HG03159 (cell line): ENCODE data around the gene OXTR.

Experiments used
- ATAC-seq: cut with Tn5 transposase; IDR thresholded peaks from one replicate; pipeline ENCODE4 v1.9.1; 2021; ENCODE audit warnings: mild to moderate bottlenecking, moderate library complexity; ENCODE audit not compliant: unreplicated experiment

OXTR gene

GRCh38 chr3:8767667-8768363, 1.6 kb downstream of the OXTR start:
- ATAC-seq: peak; percentile 54

- no peak for ATAC-seq
Observed at GRCh38 chr3:8767256-8767666, 2.2 kb downstream of the OXTR start.

DNA sequence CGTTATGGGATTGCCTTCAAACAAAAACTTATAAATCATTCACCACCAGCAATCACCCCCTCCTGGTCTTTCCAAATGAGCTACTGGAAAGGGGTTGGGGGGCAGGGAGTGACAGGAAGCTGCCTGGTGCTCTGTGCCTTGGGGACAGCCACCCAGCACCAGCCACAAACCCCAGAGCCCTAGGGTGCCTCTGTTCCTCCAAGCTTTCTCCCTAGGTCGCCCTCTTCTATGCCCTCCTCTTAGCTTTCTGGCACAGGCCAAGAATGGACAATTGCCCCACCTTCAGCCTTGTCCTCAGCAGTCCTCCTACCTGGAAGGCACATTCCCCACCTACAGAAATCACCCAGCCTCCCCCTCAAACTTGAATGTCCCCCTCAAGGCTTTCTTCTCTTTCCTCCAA, 3.3 kb downstream of the OXTR start:
- no peak for ATAC-seq

DNA sequence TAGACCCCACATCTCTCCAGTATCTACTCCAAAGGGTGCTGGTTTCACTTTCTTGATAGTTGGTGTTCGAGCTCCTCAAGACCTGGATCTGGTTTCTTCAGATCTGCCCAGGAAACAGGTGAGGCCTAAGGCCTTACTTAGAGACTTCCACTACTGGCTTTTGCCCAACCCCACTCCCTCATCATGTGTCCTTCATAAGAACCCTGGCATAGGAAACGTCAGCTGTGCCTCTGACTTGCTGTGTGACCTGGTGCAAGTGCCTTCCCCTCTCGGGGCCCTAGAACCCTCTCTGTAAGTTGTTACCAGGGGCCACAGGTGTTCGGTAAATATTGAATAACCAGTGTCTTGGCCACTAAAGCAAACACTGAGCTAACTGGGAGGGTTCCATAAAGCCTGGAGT, 3.9 kb downstream of the OXTR start:
- ATAC-seq: no peak

DNA sequence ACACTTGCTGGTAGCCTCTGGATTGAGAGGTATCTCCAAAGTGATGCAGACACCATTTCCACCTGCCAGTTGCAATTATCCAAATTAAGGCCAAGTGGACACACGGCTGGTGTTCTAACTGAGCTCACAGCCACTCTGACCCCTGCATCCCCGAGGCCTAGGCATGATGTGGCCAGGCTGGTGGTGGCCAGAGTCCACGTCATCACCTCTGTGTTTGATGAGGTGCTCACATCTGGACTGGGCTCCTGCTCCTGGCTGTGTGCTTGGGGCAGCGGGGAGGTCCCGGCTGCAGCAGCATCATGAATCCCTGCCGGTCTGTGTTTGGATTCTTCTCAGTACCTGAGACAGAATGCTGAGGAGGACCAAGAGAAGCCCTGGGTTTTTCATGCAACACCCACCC, 4.9 kb downstream of the OXTR start:
- ATAC-seq: no peak

DNA sequence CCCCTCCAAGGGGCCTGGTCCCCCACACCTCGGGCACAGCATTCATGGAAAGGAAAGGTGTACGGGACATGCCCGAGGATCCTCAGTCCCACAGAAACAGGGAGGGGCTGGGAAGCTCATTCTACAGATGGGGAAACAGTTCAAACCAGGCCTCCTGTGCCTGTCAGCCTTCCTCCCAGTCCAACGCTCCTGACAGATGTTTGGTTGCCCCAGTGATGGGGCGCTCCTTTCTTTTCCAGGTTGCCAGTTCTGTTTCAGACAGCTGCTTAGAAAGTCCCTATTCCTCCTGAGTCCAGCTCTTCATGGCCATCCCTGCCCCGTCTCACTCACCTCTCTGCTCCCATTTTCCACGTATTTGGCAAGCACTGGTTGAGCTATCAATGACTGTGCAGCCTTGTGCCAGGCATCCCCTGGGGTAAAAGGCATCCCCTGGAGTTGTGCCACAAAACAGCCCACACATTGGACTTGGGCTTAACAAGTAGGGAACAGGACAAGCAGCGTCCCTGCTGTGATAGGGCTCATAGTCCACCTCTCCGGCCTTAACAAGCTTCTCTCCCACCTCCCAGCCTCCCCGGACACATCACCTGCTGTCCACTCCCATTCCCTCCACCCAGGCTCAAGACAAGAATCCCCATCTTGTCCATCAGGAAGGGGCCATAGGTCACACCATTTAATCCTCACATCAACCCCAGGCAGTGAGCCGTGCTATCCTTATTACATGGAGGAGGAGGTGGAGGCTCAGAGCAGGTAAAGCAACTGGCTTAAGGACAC, 6.6 kb downstream of the OXTR start:
- ATAC-seq: no peak

DNA sequence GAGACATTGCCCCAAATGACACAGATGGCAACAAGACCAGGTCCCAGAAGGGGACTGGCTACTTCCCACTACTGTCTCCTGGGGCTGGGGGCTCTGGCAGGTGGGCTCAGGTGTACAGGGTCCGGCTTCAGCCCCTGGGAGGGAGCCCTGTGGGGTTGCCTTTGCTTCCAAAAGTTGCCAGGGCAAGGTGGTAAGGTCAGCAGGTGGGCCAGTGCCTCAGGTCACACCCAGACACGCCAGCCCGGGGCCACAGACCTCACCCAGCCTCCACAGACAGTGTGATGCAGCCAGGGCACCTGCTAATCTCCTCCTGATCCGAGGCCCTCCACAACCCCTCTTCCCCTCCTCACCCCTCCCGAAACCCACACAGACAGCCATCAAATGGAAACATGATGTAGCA, 7.5 kb downstream of the OXTR start:
- ATAC-seq: no peak

DNA sequence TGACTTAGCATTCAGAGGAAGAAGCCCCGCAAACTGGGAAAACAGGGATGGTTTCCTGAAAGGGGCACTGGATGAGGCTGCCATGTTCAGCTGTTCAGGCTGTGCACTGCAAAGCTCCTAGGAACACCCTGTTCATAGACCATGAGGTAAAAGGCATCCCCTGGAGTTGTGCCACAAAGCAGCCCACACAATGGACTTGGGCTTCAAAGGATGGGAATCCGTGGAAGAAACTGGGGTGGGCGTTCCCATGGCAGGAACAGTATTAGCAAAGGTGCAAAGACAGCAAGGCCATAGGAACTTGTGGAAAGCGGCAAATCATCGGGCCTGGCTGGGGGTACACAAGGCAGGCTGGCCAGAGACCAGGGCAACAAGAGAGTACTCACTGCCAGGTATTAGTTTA, 8.9 kb downstream of the OXTR start:
- ATAC-seq: no peak

DNA sequence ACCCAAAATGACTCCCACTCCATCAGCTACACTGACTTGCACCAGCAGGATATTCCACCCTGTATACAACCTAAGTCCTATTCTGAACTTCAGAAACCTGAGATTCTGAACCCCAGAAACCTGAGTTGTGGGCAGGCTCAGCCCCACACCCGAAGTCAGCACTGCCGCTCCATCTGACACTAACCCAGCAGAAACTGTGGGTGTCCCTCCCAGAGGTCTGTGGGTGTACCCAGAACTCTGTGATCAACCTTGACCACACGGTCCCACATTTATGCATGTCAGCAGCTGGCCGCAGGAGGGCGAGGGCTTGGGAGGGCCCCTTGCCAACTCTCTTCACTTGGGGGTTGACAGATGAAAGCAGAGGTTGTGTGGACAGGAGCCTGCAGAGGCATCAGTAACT, 9.3 kb downstream of the OXTR start:
- no peak for ATAC-seq

- no peak for ATAC-seq
Observed at GRCh38 chr3:8759038-8759707, 10.2 kb downstream of the OXTR start.

DNA sequence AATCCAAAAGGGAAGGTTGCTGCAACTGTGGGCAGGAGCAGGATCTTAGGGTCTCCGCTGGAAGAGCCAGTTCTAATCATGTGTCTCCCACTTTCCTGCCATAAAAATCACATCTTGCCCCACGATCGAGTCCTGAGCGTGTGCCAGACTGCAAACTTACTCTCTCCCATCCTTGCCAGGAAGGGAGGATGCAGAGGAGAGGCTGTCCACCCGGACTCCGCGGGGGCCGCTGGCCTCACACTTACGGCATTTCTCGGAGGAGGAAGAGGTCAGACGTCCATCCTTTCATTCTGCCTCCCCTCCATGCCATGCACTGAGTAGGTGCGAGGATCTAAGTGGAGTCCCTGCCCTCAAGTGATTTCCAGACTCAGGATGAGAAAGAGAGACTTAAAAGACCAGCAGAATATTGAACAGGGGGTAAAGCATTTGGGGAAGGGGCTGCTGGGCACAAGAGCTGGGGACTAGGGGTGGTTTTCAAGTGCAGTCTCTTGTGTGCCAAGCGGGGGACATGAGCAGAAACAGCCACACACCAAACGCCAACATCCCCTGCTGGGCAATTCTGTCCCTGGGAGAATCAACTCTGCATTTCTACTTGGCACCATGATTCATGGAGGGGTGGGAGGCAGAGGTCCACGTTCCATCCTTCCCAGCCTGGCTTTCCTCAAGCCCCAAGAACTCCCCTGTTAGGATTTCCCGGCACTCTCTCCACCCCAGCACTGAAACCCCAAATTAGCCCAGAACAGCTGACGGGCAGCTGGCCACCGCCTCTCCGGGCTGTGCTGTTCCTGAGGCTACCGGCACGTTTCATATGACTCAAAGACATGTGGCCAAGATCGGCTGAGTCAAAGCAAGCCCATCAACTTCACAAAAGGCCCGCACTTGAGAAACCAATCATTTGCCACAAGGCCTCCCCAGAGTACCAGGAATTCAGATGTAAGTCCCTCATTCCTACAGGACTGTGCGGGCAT, 11.6 kb downstream of the OXTR start:
- ATAC-seq: no peak

DNA sequence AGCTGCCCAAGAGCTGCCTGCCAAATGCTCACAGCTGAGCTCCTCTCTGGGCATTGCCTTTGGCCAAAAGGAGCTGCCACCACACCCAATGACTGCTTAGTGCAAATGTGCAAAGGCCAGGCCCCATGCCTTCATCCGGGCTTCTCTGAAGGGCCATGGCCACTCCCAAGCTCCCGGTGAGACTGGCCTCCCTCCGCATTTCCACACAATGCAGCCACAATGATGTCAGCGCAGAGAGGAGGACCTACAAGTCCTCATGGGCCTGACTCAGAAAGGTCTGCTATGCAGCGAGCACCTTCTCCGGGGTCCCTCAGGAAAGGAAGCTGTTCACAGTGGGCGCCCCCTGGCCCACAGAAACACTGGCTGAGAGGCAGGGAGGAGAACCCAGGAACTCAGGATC, 12.7 kb downstream of the OXTR start:
- ATAC-seq: no peak

DNA sequence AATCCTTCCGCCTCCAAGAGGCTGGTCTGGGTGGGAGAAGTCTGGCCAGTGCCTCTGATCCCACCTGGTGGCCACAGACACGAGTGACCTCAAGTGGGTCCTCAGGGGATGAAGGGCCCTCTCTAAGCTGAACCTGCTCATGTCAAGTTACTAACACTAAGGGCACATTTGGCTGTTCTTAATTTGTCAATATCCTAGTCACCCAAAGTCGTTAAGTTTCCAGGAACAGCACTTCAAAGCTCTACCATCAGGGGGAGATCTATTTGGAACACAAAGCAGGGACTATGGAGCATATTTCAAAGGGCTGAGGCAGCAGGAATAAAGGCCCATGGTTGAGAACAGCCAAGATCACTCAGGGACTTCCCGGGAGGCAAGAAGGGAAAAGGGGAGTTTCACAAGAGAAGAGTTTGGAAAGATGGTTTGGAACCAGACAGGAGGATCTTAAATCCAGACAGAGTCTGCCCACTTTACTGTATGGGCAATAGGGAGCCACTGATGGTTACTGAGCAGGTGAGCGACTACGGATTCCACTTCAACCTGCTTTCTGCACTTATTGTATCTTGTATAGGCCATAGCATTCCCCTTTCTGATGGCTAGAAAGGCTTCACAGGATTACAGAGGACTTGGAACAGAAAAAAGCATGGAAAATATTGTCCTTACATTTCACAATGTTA, 13.7 kb downstream of the OXTR start:
- no peak for ATAC-seq

GRCh38 chr3:8755097-8755496, 14.3 kb downstream of the OXTR start:
- no peak for ATAC-seq

- no peak for ATAC-seq
Observed at GRCh38 chr3:8752832-8753231, 16.6 kb downstream of the OXTR start.

GRCh38 chr3:8749316-8749715, 20.1 kb downstream of the OXTR start:
- no peak for ATAC-seq

GRCh38 chr3:8746780-8747345, 22.6 kb downstream of the OXTR start:
- no peak for ATAC-seq

GRCh38 chr3:8745619-8746370, 23.6 kb downstream of the OXTR start:
- ATAC-seq: no peak

- no peak for ATAC-seq
Observed at GRCh38 chr3:8743911-8744310, 25.5 kb downstream of the OXTR start.
